ENCODE data around the gene GOLGA6L2.
"Not testable (repeated sequence)": the region's sequence is repeated elsewhere in the genome, so short reads cannot be mapped to it uniquely, and the experiment has no call there.

The GOLGA6L2 gene

GRCh38 chr15:23446215-23447106 is 582 bp downstream of the GOLGA6L2 start:
- no peak overlapping the region for H3K27ac ChIP-seq (ENCODE audit: low read depth, low read length)
- no peak overlapping the region for H3K9ac ChIP-seq (ENCODE audit: low read depth, low read length)
- WGBS, result 91% methylated on average over 14 of the region's 15 CpGs
- no peaks in the 10 kb centered on the region for H3K27me3 ChIP-seq (ENCODE audit: insufficient read depth, low read length)
- no peaks in the 10 kb centered on the region for H3K4me1 ChIP-seq (ENCODE audit: insufficient read depth, low read length)
- no peaks in the 10 kb centered on the region for H3K36me3 ChIP-seq (ENCODE audit: insufficient read depth, low read length)
- peaks cover 24% of the 10 kb centered on the region for H3K9me3 ChIP-seq (ENCODE audit: insufficient read depth, low read depth, low read length)
- H3K4me3 ChIP-seq (ENCODE audit: low read length), result no peak overlapping the region

- Histone ChIP-seq H3K9me3 (ENCODE audit: insufficient read depth, low read depth, low read length) (peaks cover 31% of the 10 kb centered on the region), H3K27me3 (ENCODE audit: insufficient read depth, low read length) (no peaks in the 10 kb centered on the region), H3K36me3 (ENCODE audit: insufficient read depth, low read length) (no peaks in the 10 kb centered on the region), H3K27ac (ENCODE audit: low read depth, low read length) (no peak overlapping the region), H3K4me3 (ENCODE audit: low read length) (no peak overlapping the region), H3K9ac (ENCODE audit: low read depth, low read length) (no peak overlapping the region), H3K4me1 (ENCODE audit: insufficient read depth, low read length) (no peaks in the 10 kb centered on the region)
- 89% methylated on average over 10 of the region's 11 CpGs for WGBS
These were observed 2.8 kb downstream of the GOLGA6L2 start for GRCh38 chr15:23444269-23444668.

GRCh38 chr15:23441204-23441603 is 5.8 kb downstream of the GOLGA6L2 start:
- H3K4me1 ChIP-seq (ENCODE audit: insufficient read depth, low read length), result no peaks in the 10 kb centered on the region
- peaks cover 34% of the 10 kb centered on the region for H3K9me3 ChIP-seq (ENCODE audit: insufficient read depth, low read depth, low read length)
- no peak overlapping the region for H3K27ac ChIP-seq (ENCODE audit: low read depth, low read length)
- H3K36me3 ChIP-seq (ENCODE audit: insufficient read depth, low read length), result no peaks in the 10 kb centered on the region
- WGBS, result 87% methylated on average over 13 of the region's 13 CpGs
- no peaks in the 10 kb centered on the region for H3K27me3 ChIP-seq (ENCODE audit: insufficient read depth, low read length)
- H3K4me3 ChIP-seq (ENCODE audit: low read length), result no peak overlapping the region
- no peak overlapping the region for H3K9ac ChIP-seq (ENCODE audit: low read depth, low read length)

- no peak overlapping the region for H3K4me3 ChIP-seq (ENCODE audit: low read length)
- 92% methylated on average over 10 of the region's 10 CpGs for WGBS
- H3K27me3 ChIP-seq (ENCODE audit: insufficient read depth, low read length), result no peaks in the 10 kb centered on the region
These were observed 6.4 kb downstream of the GOLGA6L2 start for GRCh38 chr15:23440596-23440995.

GRCh38 chr15:23439513-23439912 is 7.5 kb downstream of the GOLGA6L2 start:
- 71% methylated on average over 7 of the region's 7 CpGs for WGBS
- H3K36me3 ChIP-seq (ENCODE audit: insufficient read depth, low read length), result no peaks in the 10 kb centered on the region
- no peak overlapping the region for H3K27ac ChIP-seq (ENCODE audit: low read depth, low read length)
- no peaks in the 10 kb centered on the region for H3K27me3 ChIP-seq (ENCODE audit: insufficient read depth, low read length)
- H3K4me1 ChIP-seq (ENCODE audit: insufficient read depth, low read length), result no peaks in the 10 kb centered on the region
- H3K9me3 ChIP-seq (ENCODE audit: insufficient read depth, low read depth, low read length), result peaks cover 29% of the 10 kb centered on the region
- H3K9ac ChIP-seq (ENCODE audit: low read depth, low read length), result no peak overlapping the region
- H3K4me3 ChIP-seq (ENCODE audit: low read length), result no peak overlapping the region

More at GRCh38 chr15:23440596-23440995, 6.4 kb downstream of the GOLGA6L2 start:
- Histone ChIP-seq H3K4me1 (ENCODE audit: insufficient read depth, low read length) (no peaks in the 10 kb centered on the region), H3K27ac (ENCODE audit: low read depth, low read length) (no peak overlapping the region), H3K9me3 (ENCODE audit: insufficient read depth, low read depth, low read length) (peaks cover 31% of the 10 kb centered on the region), H3K36me3 (ENCODE audit: insufficient read depth, low read length) (no peaks in the 10 kb centered on the region), H3K9ac (ENCODE audit: low read depth, low read length) (no peak overlapping the region)

GRCh38 chr15:23438816-23439466 is 8.1 kb downstream of the GOLGA6L2 start:
- H3K27ac ChIP-seq (ENCODE audit: low read depth, low read length), result no peak overlapping the region
- H3K4me3 ChIP-seq (ENCODE audit: low read length), result no peak overlapping the region
- 78% methylated on average over 8 of the region's 9 CpGs for WGBS
- H3K9ac ChIP-seq (ENCODE audit: low read depth, low read length), result no peak overlapping the region
- no peaks in the 10 kb centered on the region for H3K4me1 ChIP-seq (ENCODE audit: insufficient read depth, low read length)
- H3K36me3 ChIP-seq (ENCODE audit: insufficient read depth, low read length), result no peaks in the 10 kb centered on the region
- H3K27me3 ChIP-seq (ENCODE audit: insufficient read depth, low read length), result no peaks in the 10 kb centered on the region
- H3K9me3 ChIP-seq (ENCODE audit: insufficient read depth, low read depth, low read length), result peaks cover 29% of the 10 kb centered on the region

GRCh38 chr15:23437673-23438072 is 9.4 kb downstream of the GOLGA6L2 start:
- Histone ChIP-seq H3K4me1 (ENCODE audit: insufficient read depth, low read length) (no peaks in the 10 kb centered on the region), H3K36me3 (ENCODE audit: insufficient read depth, low read length) (no peaks in the 10 kb centered on the region), H3K4me3 (ENCODE audit: low read length) (no peak overlapping the region), H3K9me3 (ENCODE audit: insufficient read depth, low read depth, low read length) (peaks cover 23% of the 10 kb centered on the region), H3K27ac (ENCODE audit: low read depth, low read length) (no peak overlapping the region), H3K27me3 (ENCODE audit: insufficient read depth, low read length) (no peaks in the 10 kb centered on the region), H3K9ac (ENCODE audit: low read depth, low read length) (no peak overlapping the region)
- 93% methylated on average over 2 of the region's 2 CpGs for WGBS

- Histone ChIP-seq H3K36me3 (ENCODE audit: insufficient read depth, low read length) (no peaks in the 10 kb centered on the region), H3K4me3 (ENCODE audit: low read length) (no peak overlapping the region)
- 78% methylated on average over 9 of the region's 9 CpGs for WGBS
These were observed 9.9 kb downstream of the GOLGA6L2 start for GRCh38 chr15:23437146-23437545.

GRCh38 chr15:23436421-23436820 is 10.6 kb downstream of the GOLGA6L2 start:
- H3K9ac ChIP-seq (ENCODE audit: low read depth, low read length), result no peak overlapping the region
- no peak overlapping the region for H3K27ac ChIP-seq (ENCODE audit: low read depth, low read length)
- H3K4me3 ChIP-seq (ENCODE audit: low read length), result no peak overlapping the region
- H3K9me3 ChIP-seq (ENCODE audit: insufficient read depth, low read depth, low read length), result peaks cover 22% of the 10 kb centered on the region
- no peaks in the 10 kb centered on the region for H3K4me1 ChIP-seq (ENCODE audit: insufficient read depth, low read length)
- WGBS, result 85% methylated on average over 12 of the region's 12 CpGs
- H3K27me3 ChIP-seq (ENCODE audit: insufficient read depth, low read length), result no peaks in the 10 kb centered on the region
- H3K36me3 ChIP-seq (ENCODE audit: insufficient read depth, low read length), result no peaks in the 10 kb centered on the region

More at GRCh38 chr15:23437146-23437545, 9.9 kb downstream of the GOLGA6L2 start:
- Histone ChIP-seq H3K27ac (ENCODE audit: low read depth, low read length) (no peak overlapping the region), H3K4me1 (ENCODE audit: insufficient read depth, low read length) (no peaks in the 10 kb centered on the region), H3K9me3 (ENCODE audit: insufficient read depth, low read depth, low read length) (peaks cover 23% of the 10 kb centered on the region), H3K27me3 (ENCODE audit: insufficient read depth, low read length) (no peaks in the 10 kb centered on the region), H3K9ac (ENCODE audit: low read depth, low read length) (no peak overlapping the region)

- WGBS, result 91% methylated on average over 2 of the region's 2 CpGs
- H3K4me3 ChIP-seq (ENCODE audit: low read length); H3K9ac ChIP-seq (ENCODE audit: low read depth, low read length); H3K27ac ChIP-seq (ENCODE audit: low read depth, low read length); H3K9me3 ChIP-seq (ENCODE audit: insufficient read depth, low read depth, low read length); H3K36me3 ChIP-seq (ENCODE audit: insufficient read depth, low read length); H3K4me1 ChIP-seq (ENCODE audit: insufficient read depth, low read length); H3K27me3 ChIP-seq (ENCODE audit: insufficient read depth, low read length): not testable (repeated sequence)
These were observed 12.3 kb downstream of the GOLGA6L2 start for GRCh38 chr15:23434699-23435098.

- H3K4me3 ChIP-seq (ENCODE audit: low read length); H3K9ac ChIP-seq (ENCODE audit: low read depth, low read length); H3K36me3 ChIP-seq (ENCODE audit: insufficient read depth, low read length); H3K27me3 ChIP-seq (ENCODE audit: insufficient read depth, low read length); H3K27ac ChIP-seq (ENCODE audit: low read depth, low read length); H3K4me1 ChIP-seq (ENCODE audit: insufficient read depth, low read length): not testable (repeated sequence)
- WGBS, result 92% methylated on average over 8 of the region's 8 CpGs
- H3K9me3 ChIP-seq (ENCODE audit: insufficient read depth, low read depth, low read length), result peaks cover 15% of the 10 kb centered on the region
These were observed 21.7 kb downstream of the GOLGA6L2 start for GRCh38 chr15:23425327-23425726.
